ENCODE data around the gene RGL1.

DNA sequence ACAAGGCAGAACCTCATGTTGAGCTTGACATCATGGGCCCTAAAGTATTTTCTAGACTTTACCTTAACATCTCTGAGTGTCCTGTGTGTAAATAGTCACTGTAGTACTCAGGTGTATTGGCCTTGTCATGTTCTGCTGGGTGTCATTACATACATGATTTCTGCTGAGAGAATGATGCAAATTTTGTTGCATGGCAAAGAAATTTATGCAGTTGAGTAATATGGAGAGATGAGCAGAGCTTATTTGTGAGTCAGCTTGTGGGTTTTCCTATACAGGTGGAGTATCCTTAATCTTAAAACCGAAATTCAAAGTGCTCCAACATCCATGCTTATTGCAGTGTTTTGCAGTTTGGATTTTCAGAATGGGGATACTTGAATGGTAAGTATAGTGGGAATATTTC lies 36.6 kb downstream of the RGL1 start:
- TF ChIP-seq, protein P1, sequence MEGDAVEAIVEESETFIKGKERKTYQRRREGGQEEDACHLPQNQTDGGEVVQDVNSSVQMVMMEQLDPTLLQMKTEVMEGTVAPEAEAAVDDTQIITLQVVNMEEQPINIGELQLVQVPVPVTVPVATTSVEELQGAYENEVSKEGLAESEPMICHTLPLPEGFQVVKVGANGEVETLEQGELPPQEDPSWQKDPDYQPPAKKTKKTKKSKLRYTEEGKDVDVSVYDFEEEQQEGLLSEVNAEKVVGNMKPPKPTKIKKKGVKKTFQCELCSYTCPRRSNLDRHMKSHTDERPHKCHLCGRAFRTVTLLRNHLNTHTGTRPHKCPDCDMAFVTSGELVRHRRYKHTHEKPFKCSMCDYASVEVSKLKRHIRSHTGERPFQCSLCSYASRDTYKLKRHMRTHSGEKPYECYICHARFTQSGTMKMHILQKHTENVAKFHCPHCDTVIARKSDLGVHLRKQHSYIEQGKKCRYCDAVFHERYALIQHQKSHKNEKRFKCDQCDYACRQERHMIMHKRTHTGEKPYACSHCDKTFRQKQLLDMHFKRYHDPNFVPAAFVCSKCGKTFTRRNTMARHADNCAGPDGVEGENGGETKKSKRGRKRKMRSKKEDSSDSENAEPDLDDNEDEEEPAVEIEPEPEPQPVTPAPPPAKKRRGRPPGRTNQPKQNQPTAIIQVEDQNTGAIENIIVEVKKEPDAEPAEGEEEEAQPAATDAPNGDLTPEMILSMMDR (IDR thresholded peaks at IDR 0.05; ENCODE audit: poor library complexity), result no peak
- TF ChIP-seq EZH2 (IDR thresholded peaks at IDR 0.05; ENCODE audit: borderline replicate concordance), result no peak
